Neural cell (in vitro differentiated cells): ENCODE results near the gene MRC1.

Experiments used
- CTCF ChIP-seq: fragments of 450-650 bp; IDR thresholded peaks from 2 replicates; pipeline ENCODE4 v1.5.1; 2014; ENCODE audit warnings: antibody characterized with exemption, mild to moderate bottlenecking, moderate library complexity; ENCODE audit not compliant: poor library complexity, severe bottlenecking
- POLR2AphosphoS5 ChIP-seq: IDR thresholded peaks from 2 replicates; pipeline ENCODE4 v1.6.1; 2012
- TAF1 ChIP-seq: IDR thresholded peaks from 2 replicates; pipeline ENCODE4 v1.6.1; 2012; ENCODE audit warnings: low read depth

DNA sequence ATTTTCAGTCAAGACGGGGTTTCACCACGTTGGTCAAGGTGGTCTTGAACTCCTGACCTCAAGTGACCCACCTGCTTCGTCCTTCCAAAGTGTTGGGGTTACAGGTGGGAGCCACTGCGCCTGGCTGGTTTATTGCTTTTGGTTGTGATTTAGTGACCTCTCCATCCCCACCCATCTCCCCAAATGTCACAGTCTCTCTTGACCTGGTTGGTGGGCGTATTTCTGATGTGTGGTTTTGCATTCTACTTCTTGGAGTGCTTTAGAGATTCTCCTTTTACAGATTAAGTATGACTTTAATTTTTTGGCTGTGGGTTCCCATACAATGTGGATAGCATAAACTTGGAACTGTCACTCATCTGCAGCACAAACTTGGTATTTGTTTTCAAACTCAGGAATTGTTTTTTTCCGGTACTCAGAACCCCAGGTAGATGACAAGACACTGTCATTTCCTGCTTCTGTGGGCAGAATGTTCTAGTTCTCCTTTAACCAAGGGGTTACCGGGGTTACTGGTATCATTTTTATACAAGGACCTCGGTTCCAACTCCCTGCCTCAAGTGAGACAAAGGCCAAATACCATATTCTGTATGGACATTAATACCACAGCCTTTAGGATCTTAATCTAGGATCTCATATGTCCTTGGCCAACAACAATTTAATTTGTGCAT lies 50.5 kb downstream of the MRC1 start:
- TF ChIP-seq CTCF (no peak), POLR2AphosphoS5 (no peak), TAF1 (no peak)
